Tibial nerve (tissue), 4 donors: ENCODE results near the gene PDZK1IP1. TPM values are rescaled to one million over a fixed set of nuclear protein-coding genes. Genes with fewer than 3 reads are reported as not detected.

Experiments used
- DNase-seq, 2 donors: peaks; one replicate each; pipeline ENCODE4 v3.0.0-alpha.2; 2019; ENCODE audit warnings: low spot score in 2 of 2
- H3K27ac ChIP-seq, 4 donors: fragments of 200-600 bp; sonication (generic) in 3 of 4; one replicate each; pipeline ENCODE4 v1.5.1; 2017 to 2019; ENCODE audit warnings: mild to moderate bottlenecking in 1 of 4
- H3K27me3 ChIP-seq, 2 donors: fragments of 200-600 bp; sonication (generic) in 1 of 2; one replicate each; pipeline versions ENCODE4 v1.5.1 to v1.6.0; 2017 to 2019
- H3K36me3 ChIP-seq, 3 donors: fragments of 200-600 bp; sonication (generic); one replicate each; pipeline ENCODE4 v1.5.1; 2018 to 2019
- H3K4me1 ChIP-seq, 4 donors: fragments of 200-600 bp; sonication (generic) in 3 of 4; one replicate each; pipeline ENCODE4 v1.5.1; 2017 to 2019
- H3K4me3 ChIP-seq, 4 donors: fragments of 200-600 bp; sonication (generic) in 3 of 4; one replicate each; pipeline ENCODE4 v1.5.1; 2017 to 2019; ENCODE audit warnings: mild to moderate bottlenecking in 1 of 4, moderate library complexity in 1 of 4
- H3K9me3 ChIP-seq, 4 donors: fragments of 200-600 bp; sonication (generic) in 3 of 4; one replicate each; pipeline ENCODE4 v1.5.1; 2017 to 2019
- EP300 ChIP-seq, 2 donors: sonication (generic); formaldehyde crosslinking; IDR thresholded peaks; one replicate each; pipeline ENCODE4 v1.6.1; 2017; ENCODE audit warnings: antibody characterized with exemption in 2 of 2, mild to moderate bottlenecking in 1 of 2
- POLR2A ChIP-seq, 2 donors: fragments of 450-650 bp; IDR thresholded peaks; one replicate each; pipeline ENCODE4 v1.6.1; 2017; ENCODE audit warnings: antibody characterized with exemption in 2 of 2, mild to moderate bottlenecking in 2 of 2, moderate library complexity in 2 of 2
- WGBS, 2 donors: methylation state at CpG; one replicate each; pipeline ENCODE4 v1.1.5; 2018; 5-methylcytosine and 5-hydroxymethylcytosine counted together
- total RNA-seq, 4 donors: library from RNA; depleted of rRNA; stranded (reverse); fragments of >200 nt; gene quantifications; one replicate each; pipeline ENCODE4 v1.1.0, GENCODE V29; 2016
- TF ChIP-seq, protein P1 (sequence below), 5 experiments: fragments of 200-600 bp in 3 of 5; fragments of 450-650 bp in 2 of 5; sonication (generic) in 3 of 5; IDR thresholded peaks; one replicate each; pipeline ENCODE4 v1.5.1; 2016 to 2019; ENCODE audit warnings: antibody characterized with exemption in 5 of 5, mild to moderate bottlenecking in 3 of 5, moderate library complexity in 2 of 5

Gene PDZK1IP1
- total RNA-seq, 4 donors from 2014 or later = 1.5 to 4.2 TPM; not detected in 2

DNA sequence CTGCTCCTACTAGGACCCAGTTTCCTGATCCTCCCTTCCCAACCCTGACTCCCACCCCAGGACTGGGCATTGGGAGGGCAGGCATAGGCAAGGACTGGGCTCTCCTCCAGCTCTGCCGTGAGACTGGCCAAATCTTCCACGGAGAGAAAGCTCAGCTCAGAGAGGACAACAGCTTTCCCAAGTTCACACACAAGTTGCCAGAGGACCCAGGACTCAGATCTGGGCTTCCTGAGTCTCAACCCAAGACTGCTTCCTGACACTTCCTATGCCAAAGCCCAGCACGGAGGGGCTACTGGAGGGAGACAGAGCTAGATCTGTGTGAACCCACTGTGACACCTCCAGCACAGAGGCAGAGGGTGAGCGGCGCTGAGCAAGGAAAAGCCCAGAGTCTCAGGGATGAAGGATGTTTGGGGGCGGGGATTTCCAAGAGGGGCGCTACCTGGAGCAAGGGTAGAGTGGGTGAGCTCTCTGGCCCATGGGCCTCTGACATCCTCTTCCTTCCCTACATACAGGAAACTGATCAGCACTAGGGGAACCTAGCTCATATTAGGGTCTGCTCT lies 7.1 kb downstream of the PDZK1IP1 start:
- DNase-seq = no peak

DNA sequence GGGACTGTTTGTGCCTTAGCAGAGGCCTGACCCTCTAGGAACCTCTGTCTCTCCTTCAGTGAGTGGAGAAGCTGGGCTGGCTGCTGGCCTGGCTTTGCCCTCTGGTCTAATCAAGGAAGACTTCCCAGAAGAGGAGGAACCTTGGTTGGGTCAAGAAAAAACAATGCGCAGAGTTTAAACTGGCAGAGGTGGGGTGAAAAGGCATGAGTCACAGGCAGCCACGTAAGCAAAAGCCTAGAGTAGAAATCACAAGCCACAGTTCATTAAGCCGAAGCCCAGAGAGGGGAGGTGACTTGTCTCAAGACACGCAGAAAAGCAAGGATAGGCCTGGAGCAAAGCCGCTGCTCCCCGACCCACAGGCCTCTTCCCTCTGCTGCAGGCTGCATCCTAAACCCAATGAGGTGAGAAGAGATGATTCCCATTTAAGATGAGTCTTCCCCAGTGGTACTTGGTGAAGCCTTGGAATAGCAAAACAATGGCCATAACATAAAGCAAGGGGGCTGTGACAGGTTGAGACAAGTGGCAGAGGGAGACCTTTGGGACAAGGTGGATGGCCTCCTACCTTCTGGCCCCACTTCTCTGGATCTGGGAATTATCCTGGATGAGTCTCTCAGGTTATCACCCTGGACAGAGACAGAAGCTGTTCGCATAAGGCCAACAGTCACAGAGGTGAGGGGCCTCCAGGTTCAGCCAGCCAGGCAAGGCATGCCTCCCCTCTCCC lies 7.7 kb downstream of the PDZK1IP1 start:
- WGBS, 2 donors = 74 to 88% methylated on average over 7 of the region's 7 CpGs
- Histone ChIP-seq H3K4me1 (peaks cover 0 to 13% (median 5%) of the 10 kb centered on the region in 4 donors), H3K4me3 (no peak overlapping the region), H3K36me3 (no peaks in the 10 kb centered on the region), H3K27ac (no peak overlapping the region), H3K9me3 (no peaks in the 10 kb centered on the region), H3K27me3 (peaks cover 0 to 31% of the 10 kb centered on the region in 2 donors)
- TF ChIP-seq, protein P1, sequence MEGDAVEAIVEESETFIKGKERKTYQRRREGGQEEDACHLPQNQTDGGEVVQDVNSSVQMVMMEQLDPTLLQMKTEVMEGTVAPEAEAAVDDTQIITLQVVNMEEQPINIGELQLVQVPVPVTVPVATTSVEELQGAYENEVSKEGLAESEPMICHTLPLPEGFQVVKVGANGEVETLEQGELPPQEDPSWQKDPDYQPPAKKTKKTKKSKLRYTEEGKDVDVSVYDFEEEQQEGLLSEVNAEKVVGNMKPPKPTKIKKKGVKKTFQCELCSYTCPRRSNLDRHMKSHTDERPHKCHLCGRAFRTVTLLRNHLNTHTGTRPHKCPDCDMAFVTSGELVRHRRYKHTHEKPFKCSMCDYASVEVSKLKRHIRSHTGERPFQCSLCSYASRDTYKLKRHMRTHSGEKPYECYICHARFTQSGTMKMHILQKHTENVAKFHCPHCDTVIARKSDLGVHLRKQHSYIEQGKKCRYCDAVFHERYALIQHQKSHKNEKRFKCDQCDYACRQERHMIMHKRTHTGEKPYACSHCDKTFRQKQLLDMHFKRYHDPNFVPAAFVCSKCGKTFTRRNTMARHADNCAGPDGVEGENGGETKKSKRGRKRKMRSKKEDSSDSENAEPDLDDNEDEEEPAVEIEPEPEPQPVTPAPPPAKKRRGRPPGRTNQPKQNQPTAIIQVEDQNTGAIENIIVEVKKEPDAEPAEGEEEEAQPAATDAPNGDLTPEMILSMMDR (IDR thresholded peaks at IDR 0.05) = no peak
- no peak for TF ChIP-seq EP300 (IDR thresholded peaks at IDR 0.05)
- TF ChIP-seq POLR2A (IDR thresholded peaks at IDR 0.05) = no peak
- no peak for DNase-seq

More for the DNA sequence above, 7.1 kb downstream of the PDZK1IP1 start:
- Histone ChIP-seq H3K36me3 (no peaks in the 10 kb centered on the region), H3K4me3 (no peak overlapping the region), H3K4me1 (peaks cover 0 to 13% (median 5%) of the 10 kb centered on the region in 4 donors), H3K9me3 (no peaks in the 10 kb centered on the region), H3K27ac (no peak overlapping the region), H3K27me3 (peaks cover 0 to 31% of the 10 kb centered on the region in 2 donors)
- TF ChIP-seq, protein P1 (IDR thresholded peaks at IDR 0.05) = no peak
- TF ChIP-seq POLR2A (IDR thresholded peaks at IDR 0.05) = no peak
- TF ChIP-seq EP300 (IDR thresholded peaks at IDR 0.05) = no peak
- 59% methylated on average over 7 of the region's 7 CpGs for WGBS, 2 donors

DNA sequence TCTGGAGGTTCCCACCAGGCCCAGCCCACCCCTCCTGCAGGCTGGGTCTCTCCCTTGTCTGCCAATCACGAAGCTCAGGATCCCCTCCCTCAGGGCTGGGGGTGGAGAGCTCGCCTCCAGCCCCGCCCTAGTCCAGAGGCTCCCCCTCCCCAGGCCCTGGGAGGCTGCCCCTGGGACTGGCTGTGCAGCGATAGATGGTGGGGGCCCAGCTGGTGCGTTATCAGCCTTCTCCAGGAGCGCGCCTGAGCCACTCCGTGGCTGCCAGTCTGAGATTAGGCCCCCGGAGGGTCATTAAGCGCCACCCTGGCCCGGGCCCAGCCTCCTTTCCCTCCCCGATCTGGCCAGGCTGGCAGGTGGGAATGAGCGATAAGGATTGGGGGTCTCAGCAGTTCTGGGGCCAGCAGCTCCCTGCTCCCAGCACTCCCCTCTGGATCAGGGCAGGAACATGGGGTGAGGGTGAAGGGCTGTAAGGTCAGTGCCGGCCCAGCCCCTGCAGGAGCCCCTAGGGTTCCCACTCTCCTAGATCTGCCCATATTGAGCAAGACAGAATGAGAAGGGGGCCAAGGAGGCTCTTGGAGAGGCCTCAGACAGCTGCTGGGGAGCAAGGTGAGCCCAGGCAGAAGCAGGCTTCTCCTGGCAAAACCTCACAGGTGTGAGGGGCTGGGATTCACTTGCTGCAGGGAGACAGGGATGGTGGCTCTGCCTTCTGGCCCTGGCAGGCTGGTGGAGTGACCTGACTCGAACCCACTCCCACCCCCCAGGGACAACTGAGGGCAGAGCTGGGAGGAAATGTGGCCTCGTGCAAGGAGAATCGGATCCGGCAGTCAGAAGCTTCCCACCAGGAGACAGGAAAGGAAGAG lies 8.5 kb downstream of the PDZK1IP1 start:
- peaks cover 0 to 13% (median 5%) of the 10 kb centered on the region in 4 donors for H3K4me1 ChIP-seq
- WGBS, 2 donors = 34 to 39% methylated on average over 18 of the region's 18 CpGs
- no peak for TF ChIP-seq EP300 (IDR thresholded peaks at IDR 0.05)
- TF ChIP-seq, protein P1 (IDR thresholded peaks at IDR 0.05) = no peak
- no peak for TF ChIP-seq POLR2A (IDR thresholded peaks at IDR 0.05)
- no peak for DNase-seq
- no peak overlapping the region for H3K4me3 ChIP-seq
- H3K27ac ChIP-seq = no peak overlapping the region
- no peaks in the 10 kb centered on the region for H3K36me3 ChIP-seq
- H3K27me3 ChIP-seq = peaks cover 0 to 31% of the 10 kb centered on the region in 2 donors
- H3K9me3 ChIP-seq = no peaks in the 10 kb centered on the region

DNA sequence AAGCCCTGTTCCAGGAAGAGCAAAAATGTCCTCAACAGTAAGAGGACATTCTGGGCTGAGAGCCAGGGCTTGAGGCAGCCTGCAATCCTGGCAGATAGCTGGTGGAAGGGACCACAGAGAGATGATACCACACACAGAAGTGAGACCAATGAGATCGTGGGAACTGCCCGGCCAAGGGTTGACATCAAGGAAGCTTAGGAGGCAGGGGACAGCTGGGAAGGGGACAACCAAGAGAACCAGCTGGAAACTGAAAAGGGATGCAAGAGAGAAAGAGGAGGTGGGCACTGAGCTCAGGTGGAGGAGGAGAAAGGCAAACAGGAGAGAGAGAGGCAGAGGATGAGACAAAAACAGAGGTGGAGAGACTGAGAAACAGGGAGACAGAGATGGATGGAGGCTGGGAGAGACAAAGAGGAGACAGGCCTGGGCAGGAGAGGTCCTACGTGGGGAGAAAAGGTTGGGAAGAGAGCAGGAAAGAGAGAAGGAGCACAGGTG lies 9.2 kb downstream of the PDZK1IP1 start:
- Histone ChIP-seq H3K36me3 (no peaks in the 10 kb centered on the region), H3K4me1 (peaks cover 0 to 17% (median 5%) of the 10 kb centered on the region in 4 donors), H3K27me3 (peaks cover 0 to 31% of the 10 kb centered on the region in 2 donors), H3K4me3 (no peak overlapping the region), H3K27ac (no peak overlapping the region), H3K9me3 (no peaks in the 10 kb centered on the region)
- whole genome bisulfite sequencing, 2 donors = 60 to 64% methylated on average over 3 of the region's 3 CpGs
- TF ChIP-seq POLR2A (IDR thresholded peaks at IDR 0.05) = no peak
- TF ChIP-seq EP300 (IDR thresholded peaks at IDR 0.05) = no peak
- TF ChIP-seq, protein P1 (IDR thresholded peaks at IDR 0.05) = no peak
- DNase-seq = no peak
